HG03354 (cell line): Measurements from ENCODE around the gene TUBB.

Experiments used
- ATAC-seq: cut with Tn5 transposase; IDR thresholded peaks from one replicate; pipeline ENCODE4 v1.9.1; 2021; ENCODE audit warnings: mild to moderate bottlenecking; ENCODE audit not compliant: unreplicated experiment, poor library complexity, severe bottlenecking

TUBB gene

DNA sequence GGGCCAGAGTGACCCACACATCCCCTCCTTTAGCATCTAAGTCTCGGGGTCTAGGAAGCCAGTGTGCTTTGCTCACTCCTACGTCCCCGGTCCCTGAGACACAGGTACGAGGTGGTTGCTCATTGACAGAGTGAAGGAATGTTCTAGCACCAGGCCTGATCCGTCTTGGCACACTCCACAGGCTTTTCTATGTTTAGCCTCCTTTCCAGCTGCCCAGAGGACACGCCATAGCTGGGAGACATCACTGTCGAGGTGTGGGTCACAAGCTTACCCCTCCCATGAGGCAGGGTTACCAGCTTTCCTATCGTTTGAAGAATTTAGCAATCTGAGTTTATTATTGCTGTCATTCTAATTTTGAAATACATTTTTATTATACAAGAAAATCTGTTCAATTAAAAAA lies 54.5 kb downstream of the TUBB start:
- ATAC-seq, result no peak
